Stomach (tissue), 4 donors: ENCODE results near the gene ALG6.

Source experiments
- EP300 ChIP-seq: sonication (generic); formaldehyde crosslinking; IDR thresholded peaks from one replicate; pipeline ENCODE4 v1.6.1; 2017; ENCODE audit warnings: antibody characterized with exemption
- POLR2A ChIP-seq, 4 donors: fragments of 450-650 bp; IDR thresholded peaks; one replicate each; pipeline ENCODE4 v1.6.1; 2016; ENCODE audit warnings: antibody characterized with exemption in 4 of 4, control low read depth in 2 of 4, mild to moderate bottlenecking in 1 of 4, moderate library complexity in 1 of 4
- POLR2AphosphoS5 ChIP-seq, 3 donors: sonication (generic); formaldehyde crosslinking; IDR thresholded peaks; one replicate each; pipeline ENCODE4 v1.6.1; 2016; ENCODE audit warnings: antibody characterized with exemption in 3 of 3
- TF ChIP-seq, protein P1 (sequence below), 7 experiments: fragments of 450-650 bp in 4 of 7; fragments of 200-600 bp in 3 of 7; sonication (generic) in 3 of 7; IDR thresholded peaks; one replicate each; pipeline ENCODE4 v1.5.1; 2016 to 2019; ENCODE audit warnings: antibody characterized with exemption in 7 of 7, control low read depth in 2 of 7, mild to moderate bottlenecking in 1 of 7

DNA sequence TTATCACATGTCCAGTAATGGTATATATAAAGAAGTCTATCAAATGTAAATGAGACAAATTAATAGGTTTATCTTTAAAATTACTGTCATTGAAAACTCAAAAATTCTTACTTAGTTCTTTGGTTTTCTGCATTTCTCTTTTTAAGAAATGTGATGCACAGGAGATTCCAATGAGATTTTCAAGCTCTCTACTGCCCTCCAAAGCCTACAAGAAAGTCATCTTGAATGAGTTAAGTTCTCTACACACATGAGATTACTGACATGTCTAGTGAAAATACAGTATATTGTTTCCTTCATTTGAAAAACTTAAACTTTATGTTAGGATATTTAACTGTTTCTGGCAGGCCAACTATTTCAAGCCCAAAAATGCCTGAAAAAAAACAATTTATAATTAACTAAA lies 86.8 kb downstream of the ALG6 start:
- TF ChIP-seq, protein P1, sequence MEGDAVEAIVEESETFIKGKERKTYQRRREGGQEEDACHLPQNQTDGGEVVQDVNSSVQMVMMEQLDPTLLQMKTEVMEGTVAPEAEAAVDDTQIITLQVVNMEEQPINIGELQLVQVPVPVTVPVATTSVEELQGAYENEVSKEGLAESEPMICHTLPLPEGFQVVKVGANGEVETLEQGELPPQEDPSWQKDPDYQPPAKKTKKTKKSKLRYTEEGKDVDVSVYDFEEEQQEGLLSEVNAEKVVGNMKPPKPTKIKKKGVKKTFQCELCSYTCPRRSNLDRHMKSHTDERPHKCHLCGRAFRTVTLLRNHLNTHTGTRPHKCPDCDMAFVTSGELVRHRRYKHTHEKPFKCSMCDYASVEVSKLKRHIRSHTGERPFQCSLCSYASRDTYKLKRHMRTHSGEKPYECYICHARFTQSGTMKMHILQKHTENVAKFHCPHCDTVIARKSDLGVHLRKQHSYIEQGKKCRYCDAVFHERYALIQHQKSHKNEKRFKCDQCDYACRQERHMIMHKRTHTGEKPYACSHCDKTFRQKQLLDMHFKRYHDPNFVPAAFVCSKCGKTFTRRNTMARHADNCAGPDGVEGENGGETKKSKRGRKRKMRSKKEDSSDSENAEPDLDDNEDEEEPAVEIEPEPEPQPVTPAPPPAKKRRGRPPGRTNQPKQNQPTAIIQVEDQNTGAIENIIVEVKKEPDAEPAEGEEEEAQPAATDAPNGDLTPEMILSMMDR (IDR thresholded peaks at IDR 0.05) = no peak
- TF ChIP-seq EP300 (no peak), POLR2A (IDR thresholded peaks at IDR 0.05) (no peak), POLR2AphosphoS5 (IDR thresholded peaks at IDR 0.05) (no peak)
